Measurements from ENCODE around the gene SGSM2.

SGSM2 gene

GRCh38 chr17:2374549-2375285 is 37.4 kb downstream of the SGSM2 start:
- no peak for TF ChIP-seq ZNF565 (CRISPR knock-in tag; conservative IDR thresholded peaks at IDR 0.05; ENCODE audit: low read depth)
- no peak for TF ChIP-seq OSR1 (CRISPR knock-in tag; IDR thresholded peaks at IDR 0.05)
- TF ChIP-seq ZFP30 (CRISPR knock-in tag; IDR thresholded peaks at IDR 0.05): no peak
- no peak for TF ChIP-seq GLIS3 (CRISPR knock-in tag; IDR thresholded peaks at IDR 0.05)
- no peak for TF ChIP-seq ZNF70 (CRISPR knock-in tag; IDR thresholded peaks at IDR 0.05)
- no peak for TF ChIP-seq PPARA (CRISPR knock-in tag; IDR thresholded peaks at IDR 0.05; ENCODE audit: borderline replicate concordance)
- no peak for TF ChIP-seq ISL1 (CRISPR knock-in tag; IDR thresholded peaks at IDR 0.05)
- TF ChIP-seq SNAI2 (CRISPR knock-in tag; IDR thresholded peaks at IDR 0.05): no peak
- TF ChIP-seq POU6F1 (CRISPR knock-in tag; IDR thresholded peaks at IDR 0.05; ENCODE audit: borderline replicate concordance, low read depth): no peak
- TF ChIP-seq PATZ1 (CRISPR knock-in tag; IDR thresholded peaks at IDR 0.05; ENCODE audit: borderline replicate concordance): no peak
- TF ChIP-seq ZFP3 (CRISPR knock-in tag; IDR thresholded peaks at IDR 0.05): no peak
- TF ChIP-seq TCF4 (CRISPR knock-in tag; IDR thresholded peaks at IDR 0.05; ENCODE audit: borderline replicate concordance): no peak
- TF ChIP-seq CREB5 (CRISPR knock-in tag; IDR thresholded peaks at IDR 0.05; ENCODE audit: low read depth): no peak
- no peak for TF ChIP-seq TOX (CRISPR knock-in tag; IDR thresholded peaks at IDR 0.05; ENCODE audit: borderline replicate concordance)
- TF ChIP-seq ZC3H10 (CRISPR knock-in tag; IDR thresholded peaks at IDR 0.05): no peak
- no peak for TF ChIP-seq TSHZ2 (CRISPR knock-in tag; IDR thresholded peaks at IDR 0.05)
- TF ChIP-seq ARNTL (CRISPR knock-in tag; IDR thresholded peaks at IDR 0.05; ENCODE audit: borderline replicate concordance, low read depth): no peak
- ATAC-seq: no peak

GRCh38 chr17:2375406-2375805 is 38.1 kb downstream of the SGSM2 start:
- ATAC-seq: no peak
- TF ChIP-seq CSDC2 (CRISPR knock-in tag; IDR thresholded peaks at IDR 0.05) (no peak), ZFP3 (CRISPR knock-in tag; IDR thresholded peaks at IDR 0.05) (no peak), TSHZ2 (CRISPR knock-in tag; IDR thresholded peaks at IDR 0.05) (no peak), RARB (CRISPR knock-in tag; IDR thresholded peaks at IDR 0.05) (no peak)

- no peak for ATAC-seq
- TF ChIP-seq BACH2 (CRISPR knock-in tag; IDR thresholded peaks at IDR 0.05; ENCODE audit: borderline replicate concordance) (no peak), PPARA (CRISPR knock-in tag; IDR thresholded peaks at IDR 0.05; ENCODE audit: borderline replicate concordance) (no peak), ZC3H10 (CRISPR knock-in tag; IDR thresholded peaks at IDR 0.05) (no peak), ZNF8 (CRISPR knock-in tag; IDR thresholded peaks at IDR 0.05) (no peak), ARNTL (CRISPR knock-in tag; IDR thresholded peaks at IDR 0.05; ENCODE audit: borderline replicate concordance, low read depth) (no peak), OSR1 (CRISPR knock-in tag; IDR thresholded peaks at IDR 0.05) (no peak), ISL1 (CRISPR knock-in tag; IDR thresholded peaks at IDR 0.05) (no peak), ESRRG (CRISPR knock-in tag; IDR thresholded peaks at IDR 0.05) (no peak), POU6F1 (CRISPR knock-in tag; IDR thresholded peaks at IDR 0.05; ENCODE audit: borderline replicate concordance, low read depth) (no peak), ZNF70 (CRISPR knock-in tag; IDR thresholded peaks at IDR 0.05) (no peak), CREB5 (CRISPR knock-in tag; IDR thresholded peaks at IDR 0.05; ENCODE audit: low read depth) (no peak), CSDC2 (CRISPR knock-in tag; IDR thresholded peaks at IDR 0.05) (no peak), TOX (CRISPR knock-in tag; IDR thresholded peaks at IDR 0.05; ENCODE audit: borderline replicate concordance) (no peak), SNAI2 (CRISPR knock-in tag; IDR thresholded peaks at IDR 0.05) (no peak)
Observed at GRCh38 chr17:2376107-2376506, 38.8 kb downstream of the SGSM2 start.
